NCI-H128 (cell line): ENCODE measurements around the gene FAM156A.
"Not testable (repeated sequence)": the region's sequence is repeated elsewhere in the genome, so short reads cannot be mapped to it uniquely, and the experiment has no call there.

Source experiments
- DNase-seq: peaks from one replicate; lab custom pipeline; 2025; ENCODE audit not compliant: unreplicated experiment; lab: John Stamatoyannopoulos, UW

The FAM156A gene, protein sequence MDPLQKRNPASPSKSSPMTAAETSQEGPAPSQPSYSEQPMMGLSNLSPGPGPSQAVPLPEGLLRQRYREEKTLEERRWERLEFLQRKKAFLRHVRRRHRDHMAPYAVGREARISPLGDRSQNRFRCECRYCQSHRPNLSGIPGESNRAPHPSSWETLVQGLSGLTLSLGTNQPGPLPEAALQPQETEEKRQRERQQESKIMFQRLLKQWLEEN

DNA sequence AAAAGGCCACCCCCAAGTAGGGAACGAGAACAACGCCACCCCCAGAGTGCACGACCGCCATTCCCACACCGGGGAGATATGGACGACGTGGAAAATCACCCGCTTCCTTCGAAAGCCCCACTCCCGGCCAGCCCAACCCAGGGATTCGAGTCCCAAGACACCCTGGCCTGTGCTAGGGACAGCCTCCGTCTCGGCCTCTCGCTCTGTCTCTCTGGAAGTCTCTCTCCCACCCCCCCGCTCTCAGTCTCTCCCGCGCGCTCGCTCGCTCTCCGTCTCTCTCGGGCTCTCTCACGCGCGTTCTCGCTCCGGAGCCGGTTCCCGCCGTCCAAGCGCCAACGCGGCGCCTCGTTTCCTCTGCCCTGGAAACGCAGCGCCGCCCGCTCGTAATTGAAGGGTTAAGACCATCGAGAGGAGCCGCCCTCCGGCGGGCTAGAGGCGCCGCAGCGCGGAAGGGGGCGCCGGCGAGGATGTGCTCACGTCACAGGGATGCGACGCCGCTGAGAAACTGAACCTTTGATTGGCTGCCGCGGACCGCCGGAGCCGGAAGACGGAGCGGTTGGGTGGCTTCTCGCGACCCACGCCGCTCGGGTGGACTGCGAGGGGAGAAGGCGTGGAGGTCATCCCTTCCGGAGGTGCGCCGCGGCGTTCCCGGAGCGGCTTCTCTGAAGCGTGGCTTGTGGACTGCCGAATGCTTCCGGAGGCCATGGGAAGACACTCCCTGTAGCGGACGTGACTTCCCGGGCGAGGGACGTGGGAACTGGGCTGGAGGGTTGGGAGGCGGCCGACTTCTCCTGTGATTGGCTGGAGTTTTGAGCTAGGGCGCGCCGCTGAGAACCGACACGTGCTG is at the start of gene FAM156A:
Gene FAM156A (minus strand): TSS at position 406 of the 847 bp plus-strand sequence. CDS start 9,930 bp downstream, outside the sequence.
- DNase-seq, result not testable (repeated sequence)

DNA sequence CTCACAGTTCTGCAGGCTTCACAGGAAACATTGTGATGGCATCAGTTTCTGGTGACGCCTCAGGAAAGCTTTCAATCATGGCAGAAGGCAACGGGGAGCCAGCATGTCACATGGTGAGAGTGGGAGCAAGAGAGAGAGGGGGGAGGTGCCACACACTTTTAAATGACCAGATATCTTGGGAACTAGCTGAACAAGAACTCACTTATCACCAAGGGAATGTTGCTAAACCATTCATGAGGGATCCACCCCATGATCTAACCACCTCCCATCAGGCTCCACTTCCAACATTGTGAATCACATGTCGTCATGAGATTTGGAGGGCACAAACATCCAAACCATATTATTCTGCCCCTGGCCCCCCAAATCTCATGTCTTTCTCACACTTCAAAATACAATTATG is 47.0 kb upstream of the FAM156A start:
- no peak for DNase-seq

DNA sequence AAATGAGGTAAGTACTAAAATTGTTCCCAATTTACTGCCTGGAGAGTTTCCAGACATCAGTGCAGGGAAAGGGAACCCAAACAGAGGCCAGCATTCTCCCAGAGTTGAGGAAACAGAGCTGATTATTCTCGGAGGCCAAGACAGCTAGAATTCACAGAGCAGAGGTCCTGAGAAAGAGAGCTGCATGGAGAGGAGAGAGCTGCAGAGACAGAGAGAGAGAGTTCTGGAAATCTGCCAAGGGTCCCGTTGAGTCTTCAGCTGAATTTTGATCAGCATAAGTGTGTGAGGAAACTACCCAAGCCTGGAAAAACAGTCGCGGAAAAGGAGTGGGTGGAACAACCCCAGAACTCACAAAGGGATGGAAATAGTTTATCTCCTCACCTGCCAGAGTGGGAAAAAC is 46.5 kb upstream of the FAM156A start:
- no peak for DNase-seq

DNA sequence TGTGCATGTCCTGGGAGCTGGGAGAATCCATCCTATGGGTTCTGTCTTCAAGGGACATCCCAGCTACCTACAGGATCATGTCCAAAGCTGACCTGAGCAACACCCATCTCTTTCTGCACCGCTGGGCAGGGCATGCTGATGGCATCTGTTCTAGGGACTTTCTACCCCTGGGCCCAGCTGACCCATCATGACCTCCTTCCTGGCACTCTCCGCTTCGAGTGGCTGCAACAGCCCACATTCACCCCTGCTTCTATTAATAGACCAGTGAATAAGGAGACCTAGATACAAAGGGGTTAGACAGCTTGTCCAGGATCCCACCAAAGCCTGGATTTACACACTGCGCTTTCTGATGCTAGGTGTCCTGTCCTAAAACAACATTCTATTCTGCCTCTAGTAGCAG is 45.7 kb upstream of the FAM156A start:
- DNase-seq, result no peak

DNA sequence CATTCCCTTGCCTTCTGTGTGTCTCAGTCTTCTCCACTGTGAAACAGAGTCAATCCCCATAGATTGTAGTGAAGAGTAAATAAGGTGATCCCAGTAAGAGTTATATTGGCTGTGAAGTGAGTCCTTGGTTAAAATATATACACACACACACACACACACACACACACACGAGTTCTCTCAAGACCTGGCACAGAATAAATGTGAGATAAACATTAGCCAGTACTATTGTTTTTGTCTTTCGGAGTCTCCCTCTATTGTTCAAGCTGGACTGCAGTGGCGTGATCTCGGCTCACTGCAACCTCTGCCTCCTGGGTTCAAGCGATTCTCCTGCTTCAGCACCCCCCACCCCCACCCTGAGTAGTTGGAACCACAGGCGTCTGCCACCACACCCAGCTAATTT is 44.8 kb upstream of the FAM156A start:
- no peak for DNase-seq

DNA sequence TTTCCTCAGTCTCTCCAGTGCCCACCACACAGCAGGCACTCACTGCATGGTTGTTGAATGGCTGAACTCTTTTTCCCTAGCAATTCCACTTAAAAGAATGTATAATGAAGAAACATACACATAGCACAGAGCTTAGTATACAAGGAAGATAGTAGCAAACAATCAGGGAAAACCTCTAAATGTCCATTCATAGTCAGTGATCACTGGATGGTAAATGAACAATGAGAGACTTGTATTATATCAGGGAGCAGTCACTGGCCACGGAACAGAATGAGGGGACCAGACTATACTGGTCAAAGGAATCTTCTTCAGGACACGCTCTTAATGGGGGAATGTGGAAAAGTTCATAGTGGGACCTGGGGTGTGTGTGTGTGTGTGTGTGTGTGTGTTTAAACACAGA is 43.6 kb upstream of the FAM156A start:
- DNase-seq, result no peak

DNA sequence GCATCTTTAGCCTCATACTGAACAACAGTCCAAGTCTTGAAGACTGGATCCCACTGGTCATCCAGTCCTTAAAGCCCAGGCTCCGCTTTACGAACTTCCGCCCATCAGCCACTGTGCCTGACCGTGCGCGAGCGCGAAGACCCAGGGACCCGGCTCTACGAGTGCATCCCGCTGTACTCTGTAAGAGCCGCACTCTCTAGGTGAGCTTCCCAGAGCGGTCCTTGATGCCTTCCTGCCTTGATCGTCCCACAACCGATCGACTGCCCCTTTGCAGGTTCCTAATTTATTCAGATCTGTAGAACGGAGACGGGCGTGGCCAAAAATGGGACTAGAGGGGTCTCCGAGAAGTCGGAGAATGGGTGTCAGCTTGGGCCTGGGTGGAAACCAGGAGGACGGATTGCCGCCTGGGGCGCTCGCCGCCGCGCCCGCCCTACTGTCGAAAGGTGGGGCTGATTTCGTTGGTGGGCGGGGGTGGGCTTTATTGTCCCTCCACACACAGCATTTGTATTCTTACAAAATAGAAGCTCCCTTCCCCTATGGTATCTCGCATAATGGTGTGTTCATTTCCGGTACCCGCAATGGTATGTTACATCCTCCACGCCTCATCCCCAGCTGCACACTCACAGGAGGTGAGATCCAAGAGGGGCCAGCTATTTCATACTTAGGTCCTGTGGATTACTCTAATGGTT is 42.3 kb upstream of the FAM156A start:
- DNase-seq, result no peak

DNA sequence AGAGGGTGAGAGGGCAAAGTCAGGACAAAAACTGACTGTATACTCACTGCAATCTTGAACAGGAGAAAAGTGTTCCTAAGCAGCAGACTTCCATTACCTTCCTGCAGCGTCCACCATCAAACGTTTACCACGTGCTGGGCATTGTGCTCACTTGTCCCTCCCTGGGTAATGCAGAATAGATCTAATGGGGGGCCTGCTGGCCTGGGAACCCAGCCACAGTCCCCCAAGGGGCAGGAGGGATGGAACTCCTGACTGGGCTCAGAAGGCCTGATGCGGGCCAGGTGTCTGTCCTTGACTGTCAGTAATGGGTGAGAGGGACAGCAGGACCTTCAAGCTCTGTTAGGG is 37.6 kb upstream of the FAM156A start:
- no peak for DNase-seq

DNA sequence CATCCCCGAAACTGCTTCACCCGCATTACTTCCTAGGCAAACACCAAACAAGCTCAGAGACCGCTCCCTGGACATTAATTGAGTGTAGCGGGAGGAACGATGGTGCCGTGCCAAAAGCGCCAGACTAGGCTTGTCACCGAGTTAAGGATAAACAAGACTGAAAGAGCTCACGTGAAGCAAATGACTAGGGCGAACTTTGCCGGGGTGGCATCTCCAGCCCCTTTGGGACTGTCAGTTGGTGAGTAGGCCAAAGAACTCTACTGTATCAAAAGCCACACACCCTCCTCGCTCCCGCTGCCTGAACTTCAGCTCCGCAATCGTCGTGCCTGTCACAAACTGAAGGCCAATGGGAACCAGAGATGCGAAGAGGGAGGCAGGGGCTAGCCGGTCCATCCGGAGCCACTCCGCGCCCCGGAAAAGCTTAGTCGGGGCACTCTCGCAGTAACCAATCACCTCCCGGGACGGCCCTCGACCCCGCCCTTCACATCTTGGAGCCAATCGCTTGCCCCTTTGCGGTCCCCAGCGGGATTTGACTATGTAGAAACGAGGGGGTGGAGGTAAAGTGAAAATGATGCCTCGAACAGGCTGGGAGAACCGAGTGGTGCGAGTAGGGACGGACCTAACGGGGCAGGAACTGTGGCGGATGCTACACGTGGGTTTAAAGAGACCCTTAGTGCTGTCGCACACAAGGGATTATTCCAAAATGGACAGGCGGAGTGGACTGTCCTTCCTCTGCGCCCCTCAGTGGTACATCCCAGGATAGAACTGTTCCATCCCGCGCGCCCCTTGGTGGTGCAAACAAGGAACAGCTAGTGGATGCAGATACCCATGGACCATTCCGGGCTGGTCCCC is 37.0 kb upstream of the FAM156A start:
- DNase-seq, result peak; percentile 90

DNA sequence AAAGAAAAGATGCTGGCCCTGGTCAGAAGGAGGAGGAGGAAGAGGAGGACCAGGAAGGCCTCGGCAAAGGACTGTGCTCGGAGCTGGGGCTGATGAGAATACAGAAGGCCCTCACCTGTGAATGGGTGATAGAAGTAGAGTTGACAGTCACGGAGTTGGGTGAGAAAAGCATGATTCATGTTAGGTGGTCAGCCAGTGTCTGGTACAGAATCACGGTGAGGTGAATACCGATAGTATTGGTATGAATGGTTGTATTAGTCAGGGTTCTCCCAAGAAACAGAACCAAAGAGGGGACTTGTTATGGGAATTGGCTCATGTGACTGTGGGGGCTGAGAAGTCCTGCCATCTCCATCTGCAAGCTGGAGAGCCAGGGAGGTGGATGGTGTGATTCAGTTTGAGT is 32.5 kb upstream of the FAM156A start:
- no peak for DNase-seq

DNA sequence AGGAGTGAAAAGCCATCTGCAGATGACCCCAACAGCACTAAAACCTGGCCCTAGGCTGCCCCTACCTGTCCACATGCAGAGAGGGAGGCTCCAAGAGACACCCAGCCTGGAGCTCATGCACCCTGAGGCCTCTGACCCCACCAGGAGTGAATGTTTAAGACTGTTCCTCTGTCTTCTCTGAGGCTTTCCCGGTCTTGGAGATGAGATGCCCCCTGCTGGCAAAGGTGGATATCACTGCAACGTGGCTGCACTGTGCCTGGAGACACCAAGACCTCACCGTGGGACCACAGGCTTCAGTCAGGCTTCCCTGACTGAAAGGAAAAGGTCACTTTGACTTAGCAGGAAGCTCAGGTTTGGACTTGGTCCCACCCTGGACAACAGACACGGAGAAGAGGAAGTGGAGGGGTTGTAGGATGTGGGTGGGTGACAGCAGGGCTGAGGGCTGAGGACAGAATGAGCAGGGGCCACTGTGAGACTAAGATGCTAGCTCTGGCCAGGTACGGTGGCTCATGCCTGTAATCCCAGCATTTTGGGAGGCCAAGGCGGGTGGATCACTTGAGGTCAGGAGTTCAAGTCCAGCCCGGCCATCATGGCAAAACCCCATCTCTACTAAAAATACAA is 31.8 kb upstream of the FAM156A start:
- DNase-seq, result not testable (repeated sequence)

DNA sequence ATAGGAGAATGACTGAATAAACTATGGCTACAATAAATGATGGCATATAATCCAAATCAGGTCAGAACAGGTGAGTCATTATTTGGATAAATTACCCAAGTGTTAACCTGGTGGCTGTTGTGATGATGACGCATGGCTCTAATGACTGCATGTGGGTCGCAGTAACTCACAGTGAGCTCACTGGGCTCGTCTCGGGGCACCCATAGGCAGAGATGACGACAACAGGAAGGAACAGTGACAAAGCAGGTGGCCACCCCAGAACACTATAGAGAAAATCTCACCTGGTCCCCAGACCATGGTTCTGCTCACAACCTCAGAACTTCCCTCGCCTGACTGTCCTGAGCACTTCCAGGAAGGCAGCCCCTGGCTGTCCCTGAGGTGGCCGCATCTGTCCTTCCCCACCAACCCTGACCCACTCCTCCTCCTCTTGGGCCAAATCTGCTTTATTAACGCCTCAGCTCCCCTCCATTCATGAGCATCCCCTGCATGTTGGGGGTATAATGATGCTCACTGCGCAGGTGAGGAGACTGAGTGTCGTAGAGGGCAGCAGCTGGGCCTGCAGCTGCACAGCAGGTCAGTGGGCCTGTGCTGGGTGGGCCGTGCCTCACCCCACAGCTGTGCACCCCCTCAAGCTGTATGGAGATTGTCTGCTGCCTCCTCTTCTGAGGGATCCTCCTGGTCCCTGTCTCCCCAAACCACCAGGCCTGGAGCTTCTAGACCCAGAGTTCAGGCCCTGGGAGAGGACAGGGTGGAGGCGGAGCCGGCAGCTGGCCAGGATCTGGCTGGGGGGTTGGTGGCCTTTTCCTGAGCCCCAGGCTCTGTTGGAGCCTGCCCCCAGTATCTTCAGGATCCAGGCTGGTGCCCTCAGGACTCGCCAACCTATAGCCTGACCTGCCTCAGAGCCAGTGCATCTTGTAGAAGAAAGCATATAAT is 30.9 kb upstream of the FAM156A start:
- no peak for DNase-seq

DNA sequence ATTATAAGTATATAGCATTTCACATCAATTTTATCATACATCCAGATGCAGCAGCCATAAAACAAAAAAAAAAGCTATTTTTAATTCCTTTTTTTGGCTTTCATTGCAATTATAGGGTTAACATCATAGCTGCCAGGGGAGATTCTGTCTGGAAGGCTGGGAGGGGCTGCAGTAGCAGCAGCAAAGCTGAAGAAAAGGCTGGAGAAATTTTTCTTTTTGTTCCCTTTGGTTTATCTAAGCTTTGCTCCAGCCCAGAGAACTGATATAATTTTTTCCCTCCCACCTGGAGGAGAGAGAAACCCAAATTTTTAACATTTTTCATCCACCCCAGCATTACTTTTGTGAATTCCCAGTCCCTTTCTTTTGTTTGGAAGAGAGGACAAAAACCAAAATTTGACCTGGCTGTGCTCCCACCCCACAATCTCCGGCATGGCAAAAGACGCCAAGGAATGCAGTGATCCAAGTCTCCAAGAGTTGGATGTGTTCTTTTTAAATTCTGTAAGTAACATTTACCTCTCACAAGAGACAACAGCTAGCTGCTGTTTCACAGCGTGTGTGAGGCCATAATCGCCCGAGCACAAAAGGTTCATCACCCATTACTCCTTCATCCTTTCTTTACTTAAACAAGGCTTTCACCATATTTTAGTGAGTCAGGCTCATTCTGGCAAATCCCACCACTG is 25.1 kb upstream of the FAM156A start:
- no peak for DNase-seq

DNA sequence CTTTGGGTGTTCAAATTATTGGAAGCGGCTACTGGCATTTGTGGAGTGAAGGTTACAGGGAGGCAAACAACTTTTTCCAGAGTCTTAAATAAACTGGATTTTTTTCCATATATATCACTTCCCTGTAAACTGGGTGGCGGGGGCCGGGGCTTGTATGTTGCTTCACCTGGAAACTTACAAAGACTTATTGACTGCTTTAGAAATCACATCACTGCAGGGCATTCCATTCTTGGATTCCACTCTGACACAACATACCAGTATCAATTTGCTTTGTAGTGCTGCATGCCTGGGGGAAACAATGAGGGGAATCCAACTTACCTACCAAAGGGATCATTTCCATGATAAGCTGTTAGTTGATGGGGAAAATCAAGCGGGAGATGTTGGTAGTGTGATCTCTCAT is 21.7 kb upstream of the FAM156A start:
- no peak for DNase-seq

DNA sequence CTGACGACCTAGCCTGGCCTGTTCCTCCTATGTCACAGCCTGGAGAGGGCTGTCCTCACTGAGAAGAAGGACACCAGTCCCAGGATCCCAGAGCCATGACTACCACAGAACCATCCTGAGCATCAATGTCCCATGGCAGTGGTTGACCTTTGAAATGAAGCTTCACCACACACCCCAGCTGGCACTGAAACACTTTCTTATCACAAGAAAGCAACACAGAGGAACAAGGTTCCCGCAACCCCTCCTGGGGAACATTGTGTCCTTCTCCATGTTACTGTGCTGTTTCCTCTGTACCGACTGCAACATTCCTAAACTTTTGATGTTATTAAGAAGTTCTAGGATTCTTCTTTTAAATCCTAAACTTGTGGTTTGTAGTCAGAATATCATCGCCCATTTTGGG is 21.2 kb upstream of the FAM156A start:
- DNase-seq, result no peak

DNA sequence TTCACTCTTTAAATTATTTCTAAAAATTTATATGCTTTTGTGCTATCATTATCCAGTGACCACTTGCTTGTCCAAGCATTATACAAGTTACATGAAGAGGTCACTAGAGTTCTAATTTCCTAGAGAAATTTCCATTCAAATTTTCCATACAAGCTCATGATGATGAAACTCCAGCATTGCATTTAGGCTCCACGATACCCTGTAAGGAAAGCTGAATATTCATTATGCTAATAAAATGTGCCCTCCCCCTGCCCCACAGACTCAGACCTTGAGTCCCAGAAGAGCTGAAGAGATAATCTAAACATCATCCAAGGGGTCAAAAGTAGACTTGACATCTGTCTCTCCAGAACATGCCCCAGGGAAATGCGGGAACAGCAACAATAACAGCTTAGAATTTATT is 19.6 kb upstream of the FAM156A start:
- no peak for DNase-seq

DNA sequence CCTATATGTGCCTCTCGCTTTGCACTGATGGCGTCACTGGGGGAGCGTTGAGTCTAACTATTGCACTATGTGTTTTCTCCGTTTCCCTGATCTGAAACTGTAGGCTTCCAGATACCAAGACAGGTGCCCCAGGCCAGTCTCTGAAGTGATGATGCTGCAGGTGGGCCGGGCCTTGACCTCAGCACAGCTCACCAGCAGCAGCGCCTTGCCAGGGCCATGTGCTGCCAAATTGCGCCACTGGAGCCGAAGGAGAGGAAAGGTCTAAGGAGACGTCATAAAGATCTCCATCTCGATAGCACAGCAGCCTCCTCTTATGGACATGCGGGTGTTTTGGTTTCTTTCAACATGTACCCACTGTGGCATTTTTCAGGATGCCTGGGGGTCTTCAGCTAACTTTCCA is 17.3 kb upstream of the FAM156A start:
- not testable (repeated sequence) for DNase-seq

DNA sequence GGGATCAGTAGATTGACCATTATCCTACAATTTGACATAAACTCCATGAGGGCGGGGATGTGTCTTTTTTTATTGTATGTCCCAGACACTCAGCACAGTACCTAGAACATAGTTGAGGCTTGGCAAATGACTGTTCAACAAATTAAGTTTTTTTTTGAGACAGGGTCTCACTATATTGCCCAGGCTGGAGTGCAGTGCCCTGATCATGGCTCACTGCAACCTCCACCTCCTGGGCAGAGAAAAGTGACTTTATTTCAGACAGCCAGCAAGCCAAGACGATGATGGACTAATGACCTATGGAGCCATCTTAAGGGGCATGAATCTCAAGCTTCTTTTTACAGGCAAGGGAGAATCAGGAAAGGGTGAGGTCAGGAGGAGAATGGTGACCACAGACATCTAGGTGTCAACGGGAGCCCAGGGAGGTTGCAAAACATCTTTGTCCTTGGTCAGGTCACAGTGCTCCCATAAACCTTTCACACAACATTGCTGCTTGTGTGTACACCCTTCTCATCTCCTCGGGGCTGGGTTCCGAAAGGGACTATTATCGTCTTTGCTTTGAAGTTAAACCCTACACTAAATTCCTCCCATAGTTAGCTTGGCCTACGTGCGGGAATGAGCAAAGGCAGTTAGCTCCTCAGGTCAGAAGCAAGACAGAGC is 16.1 kb upstream of the FAM156A start:
- DNase-seq, result not testable (repeated sequence)

DNA sequence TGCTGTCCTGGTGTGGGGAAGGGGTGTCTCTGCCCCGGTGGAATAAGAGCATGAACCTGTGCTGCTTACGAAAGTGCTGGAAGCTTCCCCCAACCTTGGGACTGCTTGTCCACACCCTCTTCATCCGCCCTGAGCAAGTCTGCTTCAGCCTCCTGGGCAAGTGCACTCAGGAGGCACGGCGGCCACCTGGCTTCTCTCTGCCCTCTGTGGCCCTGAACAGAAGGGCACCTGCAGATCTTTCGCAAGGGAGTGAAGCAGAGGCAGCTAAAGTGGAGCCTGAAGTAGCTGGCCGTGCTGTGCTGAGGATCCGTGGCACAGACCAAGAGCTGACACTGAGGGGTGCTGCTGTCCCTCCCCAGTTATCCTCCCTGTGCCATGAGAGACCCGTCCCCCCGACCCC is 9.6 kb upstream of the FAM156A start:
- not testable (repeated sequence) for DNase-seq
